Uterus (tissue), 2 donors: Measurements from ENCODE around the gene KDF1.

ENCODE experiments used
- POLR2A ChIP-seq, 2 donors: fragments of 450-650 bp; IDR thresholded peaks; one replicate each; pipeline ENCODE4 v1.6.1; 2016; ENCODE audit warnings: antibody characterized with exemption in 2 of 2, mild to moderate bottlenecking in 1 of 2, moderate library complexity in 1 of 2
- TF ChIP-seq, protein P1 (sequence below), 4 experiments: fragments of 200-600 bp in 2 of 4; fragments of 450-650 bp in 2 of 4; sonication (generic) in 2 of 4; IDR thresholded peaks; one replicate each; pipeline ENCODE4 v1.5.1; 2016 to 2019; ENCODE audit warnings: antibody characterized with exemption in 4 of 4, mild to moderate bottlenecking in 2 of 4, moderate library complexity in 1 of 4

DNA sequence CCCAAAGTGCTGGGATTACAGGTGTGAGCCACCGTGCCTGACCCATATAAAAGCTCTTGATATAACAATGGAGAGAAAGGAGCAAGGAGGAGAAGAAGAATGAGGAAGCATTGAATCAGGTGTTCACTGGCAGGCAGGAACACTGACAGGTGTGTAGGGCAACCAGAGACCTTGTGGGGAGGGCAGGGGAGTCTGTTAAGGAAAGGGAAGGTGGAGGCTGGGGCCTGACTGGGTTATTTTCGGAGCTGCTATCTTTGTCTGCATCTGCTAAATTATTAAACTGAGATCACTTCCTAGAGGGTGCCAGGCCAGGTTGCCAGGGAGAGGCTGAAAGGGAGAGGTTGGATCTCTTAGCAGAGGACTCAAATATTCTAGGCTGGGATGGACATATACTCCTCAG is 26.4 kb upstream of the KDF1 start:
- no peak for TF ChIP-seq POLR2A (IDR thresholded peaks at IDR 0.05)
- TF ChIP-seq, protein P1, sequence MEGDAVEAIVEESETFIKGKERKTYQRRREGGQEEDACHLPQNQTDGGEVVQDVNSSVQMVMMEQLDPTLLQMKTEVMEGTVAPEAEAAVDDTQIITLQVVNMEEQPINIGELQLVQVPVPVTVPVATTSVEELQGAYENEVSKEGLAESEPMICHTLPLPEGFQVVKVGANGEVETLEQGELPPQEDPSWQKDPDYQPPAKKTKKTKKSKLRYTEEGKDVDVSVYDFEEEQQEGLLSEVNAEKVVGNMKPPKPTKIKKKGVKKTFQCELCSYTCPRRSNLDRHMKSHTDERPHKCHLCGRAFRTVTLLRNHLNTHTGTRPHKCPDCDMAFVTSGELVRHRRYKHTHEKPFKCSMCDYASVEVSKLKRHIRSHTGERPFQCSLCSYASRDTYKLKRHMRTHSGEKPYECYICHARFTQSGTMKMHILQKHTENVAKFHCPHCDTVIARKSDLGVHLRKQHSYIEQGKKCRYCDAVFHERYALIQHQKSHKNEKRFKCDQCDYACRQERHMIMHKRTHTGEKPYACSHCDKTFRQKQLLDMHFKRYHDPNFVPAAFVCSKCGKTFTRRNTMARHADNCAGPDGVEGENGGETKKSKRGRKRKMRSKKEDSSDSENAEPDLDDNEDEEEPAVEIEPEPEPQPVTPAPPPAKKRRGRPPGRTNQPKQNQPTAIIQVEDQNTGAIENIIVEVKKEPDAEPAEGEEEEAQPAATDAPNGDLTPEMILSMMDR (IDR thresholded peaks at IDR 0.05) = no peak
